D721Med (cell line): ENCODE data around the gene LHFPL2.

Source experiments
- DNase-seq: peaks from one replicate; pipeline ENCODE4 v3.0.0; 2011; ENCODE audit warnings: low spot score; ENCODE audit not compliant: insufficient read length
- FAIRE-seq: peaks from 2 replicates; lab custom pipeline; 2011; peaks lifted over from hg19 to GRCh38; lab: Jason Lieb, UNC
- CTCF ChIP-seq: IDR thresholded peaks from 2 replicates; pipeline ENCODE4 v1.5.1; 2012; ENCODE audit warnings: mild to moderate bottlenecking, control low read depth; ENCODE audit not compliant: insufficient read depth; ENCODE audit errors: missing control alignments

Gene LHFPL2

GRCh38 chr5:78509145-78509865, 139.3 kb downstream of the LHFPL2 start:
- FAIRE-seq (no peak), DNase-seq (no peak)
- TF ChIP-seq CTCF, result peak; percentile 5

GRCh38 chr5:78508186-78508765, 140.3 kb downstream of the LHFPL2 start:
- FAIRE-seq (no peak), DNase-seq (no peak)
- TF ChIP-seq CTCF, result no peak

GRCh38 chr5:78507531-78507930, 141.0 kb downstream of the LHFPL2 start:
- DNase-seq (no peak), FAIRE-seq (no peak)
- no peak for TF ChIP-seq CTCF

GRCh38 chr5:78506261-78507024, 142.1 kb downstream of the LHFPL2 start:
- DNase-seq, result no peak
- no peak for TF ChIP-seq CTCF
- no peak for FAIRE-seq

GRCh38 chr5:78505860-78506259, 142.7 kb downstream of the LHFPL2 start:
- FAIRE-seq (no peak), DNase-seq (no peak)
- TF ChIP-seq CTCF, result no peak

GRCh38 chr5:78504704-78505677, 143.6 kb downstream of the LHFPL2 start:
- no peak for TF ChIP-seq CTCF
- no peak for FAIRE-seq
- no peak for DNase-seq
